ENCODE data around the gene KLF3.

GRCh38 chr4:38681281-38681991 is 17.4 kb downstream of the KLF3 start:
- TF ChIP-seq POLR2A (IDR thresholded peaks at IDR 0.05; ENCODE audit: low read length): no peak
- no peak for TF ChIP-seq GATA1 (IDR thresholded peaks at IDR 0.05; ENCODE audit: low read depth, low read length)

All from erythroblast (primary cell).